ENCODE results near the gene ADA.

The ADA gene

DNA sequence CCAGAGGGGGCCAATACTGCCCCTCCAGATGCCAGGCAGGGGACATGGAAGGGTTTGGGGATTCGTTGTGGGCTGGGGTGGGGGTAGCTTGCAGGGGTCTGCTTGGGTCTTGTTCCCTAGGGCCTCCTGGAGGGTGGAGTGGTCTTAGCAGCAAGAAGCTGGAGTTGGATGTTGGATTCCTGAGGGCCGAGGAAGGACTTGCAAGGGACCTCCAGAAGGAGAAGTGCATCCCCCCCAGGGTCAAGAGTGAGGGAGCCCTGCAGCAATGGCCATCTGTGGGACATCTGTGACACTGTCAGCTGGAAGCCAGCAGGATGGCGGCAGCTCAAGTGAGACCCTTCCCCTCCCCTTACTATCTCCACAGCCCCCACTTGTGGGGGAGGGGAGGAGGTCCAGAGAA is 38.3 kb upstream of the ADA start:
- no peak overlapping the region for H3K4me3 ChIP-seq (ENCODE audit: low read depth, low read length)
- in situ Hi-C loops (cut with HindIII; ENCODE audit: low sequenced_read_pairs), result no loop called here
- TF ChIP-seq, protein P1, sequence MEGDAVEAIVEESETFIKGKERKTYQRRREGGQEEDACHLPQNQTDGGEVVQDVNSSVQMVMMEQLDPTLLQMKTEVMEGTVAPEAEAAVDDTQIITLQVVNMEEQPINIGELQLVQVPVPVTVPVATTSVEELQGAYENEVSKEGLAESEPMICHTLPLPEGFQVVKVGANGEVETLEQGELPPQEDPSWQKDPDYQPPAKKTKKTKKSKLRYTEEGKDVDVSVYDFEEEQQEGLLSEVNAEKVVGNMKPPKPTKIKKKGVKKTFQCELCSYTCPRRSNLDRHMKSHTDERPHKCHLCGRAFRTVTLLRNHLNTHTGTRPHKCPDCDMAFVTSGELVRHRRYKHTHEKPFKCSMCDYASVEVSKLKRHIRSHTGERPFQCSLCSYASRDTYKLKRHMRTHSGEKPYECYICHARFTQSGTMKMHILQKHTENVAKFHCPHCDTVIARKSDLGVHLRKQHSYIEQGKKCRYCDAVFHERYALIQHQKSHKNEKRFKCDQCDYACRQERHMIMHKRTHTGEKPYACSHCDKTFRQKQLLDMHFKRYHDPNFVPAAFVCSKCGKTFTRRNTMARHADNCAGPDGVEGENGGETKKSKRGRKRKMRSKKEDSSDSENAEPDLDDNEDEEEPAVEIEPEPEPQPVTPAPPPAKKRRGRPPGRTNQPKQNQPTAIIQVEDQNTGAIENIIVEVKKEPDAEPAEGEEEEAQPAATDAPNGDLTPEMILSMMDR (IDR thresholded peaks at IDR 0.05; ENCODE audit: low read depth, low read length), result no peak
- no peak for DNase-seq (ENCODE audit: low read depth, low spot score)

DNA sequence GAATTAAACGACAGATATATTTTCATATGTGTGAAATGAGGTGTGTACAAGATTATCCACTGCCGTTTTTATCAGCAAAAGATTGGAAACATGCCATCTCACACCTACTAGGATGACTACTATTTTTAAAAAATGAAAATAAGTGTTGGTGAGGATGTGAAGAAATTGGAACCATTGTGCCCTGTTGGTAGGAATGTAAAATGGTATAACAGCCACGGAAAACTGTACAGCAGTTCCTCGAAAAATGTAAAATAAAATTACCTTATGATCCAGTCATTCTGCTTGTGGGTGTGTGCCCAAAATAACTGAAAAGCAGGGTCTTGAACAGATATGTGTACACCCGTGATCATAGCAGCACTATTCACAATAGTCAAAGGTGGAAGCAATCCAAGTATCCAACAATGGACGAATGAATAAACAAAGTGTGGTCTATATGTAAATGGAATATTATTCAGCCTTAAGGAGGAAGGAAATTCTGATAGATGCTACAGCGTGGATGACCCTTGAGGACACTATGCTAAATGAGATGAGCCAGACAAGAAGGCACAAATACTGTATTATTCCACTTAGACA is 36.6 kb upstream of the ADA start:
- in situ Hi-C loops (cut with HindIII; ENCODE audit: low sequenced_read_pairs), result no loop called here
- TF ChIP-seq, protein P1 (IDR thresholded peaks at IDR 0.05; ENCODE audit: low read depth, low read length), result peak; percentile 12
- H3K4me3 ChIP-seq (ENCODE audit: low read depth, low read length), result no peak overlapping the region
- DNase-seq (ENCODE audit: low read depth, low spot score), result no peak

DNA sequence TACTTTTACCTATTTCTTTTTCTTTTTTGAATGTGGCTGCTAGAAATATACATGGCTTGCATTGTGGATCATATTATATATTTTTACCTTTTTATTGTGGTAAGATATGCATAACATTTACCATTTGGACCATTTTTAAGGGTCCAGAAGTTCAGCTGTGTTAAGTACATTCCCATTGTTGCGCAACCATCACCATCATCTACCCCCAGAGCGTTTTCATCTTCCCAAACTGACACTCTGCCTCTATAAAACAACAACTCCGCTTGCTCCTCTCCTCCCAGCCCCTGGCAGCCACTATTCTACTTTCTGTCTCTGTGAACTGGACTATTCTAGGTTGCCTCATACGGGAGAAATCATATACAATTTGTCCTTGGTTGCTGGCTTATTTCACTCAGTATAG is 35.4 kb upstream of the ADA start:
- H3K4me3 ChIP-seq (ENCODE audit: low read depth, low read length), result no peak overlapping the region
- in situ Hi-C loops (cut with HindIII; ENCODE audit: low sequenced_read_pairs), result no loop called here
- DNase-seq (ENCODE audit: low read depth, low spot score), result no peak
- TF ChIP-seq, protein P1 (IDR thresholded peaks at IDR 0.05; ENCODE audit: low read depth, low read length), result no peak

DNA sequence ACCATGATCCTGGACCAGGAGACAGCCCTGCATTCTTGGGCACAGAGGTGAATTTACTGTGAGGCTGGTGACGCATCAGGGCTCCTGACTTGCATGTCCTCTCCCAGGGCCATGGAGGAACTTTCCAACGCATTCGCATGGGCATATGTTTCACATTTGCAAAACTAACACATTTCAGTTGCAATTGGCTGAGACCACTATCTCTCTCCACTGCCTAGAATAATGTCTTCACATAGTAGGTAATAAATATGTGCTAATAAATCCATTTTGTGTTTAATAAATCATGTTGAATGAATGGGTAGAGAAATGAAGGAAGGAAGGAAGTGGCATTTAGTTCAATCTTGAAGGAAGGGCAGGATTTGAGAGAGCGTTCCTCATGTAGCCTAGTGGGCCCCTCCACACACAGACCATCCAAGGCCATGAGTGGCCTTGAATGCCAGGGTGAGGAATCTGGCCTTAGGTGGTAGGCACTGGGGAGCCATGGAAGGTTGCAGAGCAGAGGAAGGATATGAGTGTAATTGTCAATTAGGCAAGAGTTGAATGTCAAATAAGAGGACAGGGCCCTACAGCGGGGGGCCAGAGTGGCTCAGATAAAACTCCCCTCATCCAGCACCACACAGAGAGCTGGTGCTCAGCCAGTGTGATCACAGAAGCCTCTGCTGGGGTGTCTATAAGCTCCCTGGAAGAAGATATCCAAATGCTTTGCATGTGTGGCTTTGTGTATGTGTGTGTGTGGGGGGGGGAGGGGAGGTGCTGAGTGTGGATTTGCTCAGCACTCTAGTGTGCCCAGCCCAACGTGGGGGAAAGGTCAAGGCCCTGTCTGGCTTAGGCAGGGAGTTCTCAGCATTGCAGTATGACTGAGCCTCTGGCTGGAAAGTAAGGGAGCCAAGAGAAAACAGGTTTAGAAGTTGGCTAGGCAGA is 32.8 kb upstream of the ADA start:
- TF ChIP-seq, protein P1 (IDR thresholded peaks at IDR 0.05; ENCODE audit: low read depth, low read length), result no peak
- DNase-seq (ENCODE audit: low read depth, low spot score), result no peak
- no peak overlapping the region for H3K4me3 ChIP-seq (ENCODE audit: low read depth, low read length)
- in situ Hi-C loops (cut with HindIII; ENCODE audit: low sequenced_read_pairs), result no loop called here

DNA sequence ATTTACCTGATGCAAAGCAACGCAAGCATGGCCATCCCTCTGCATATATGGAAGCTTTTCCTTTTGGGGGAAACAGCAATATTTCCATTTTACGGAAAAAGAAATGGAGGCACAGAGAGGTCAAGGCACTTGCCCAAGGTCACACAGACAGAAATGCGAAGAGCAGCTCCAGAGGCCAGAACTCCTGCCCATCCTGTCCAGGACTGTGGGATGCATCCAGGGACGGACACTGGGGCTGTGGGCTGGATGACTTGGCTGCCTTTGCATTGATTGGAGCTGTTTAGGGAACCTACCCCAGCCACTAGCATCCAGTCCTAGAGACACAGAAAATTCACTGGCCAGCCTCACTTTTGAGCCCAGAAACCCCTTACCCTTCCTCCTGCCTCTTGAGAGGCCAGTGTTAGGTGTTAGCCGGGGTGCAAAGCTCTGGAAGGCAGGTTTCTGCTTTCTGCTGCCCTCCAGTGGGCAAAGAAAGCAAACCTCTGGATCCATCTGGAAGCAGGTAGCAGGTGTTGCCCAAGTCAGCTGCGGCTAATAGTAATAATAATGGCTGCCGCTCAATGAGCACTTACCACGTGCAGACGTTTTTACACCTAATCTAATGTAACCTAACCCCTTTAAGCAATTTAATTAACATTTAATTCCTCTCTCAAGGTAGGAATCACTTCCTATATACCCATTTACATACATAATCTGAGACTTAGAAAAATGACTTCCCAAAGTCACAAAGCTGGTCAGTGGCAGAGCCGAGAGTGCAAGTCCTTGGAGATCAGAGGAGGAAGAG is 32.0 kb upstream of the ADA start:
- no peak for DNase-seq (ENCODE audit: low read depth, low spot score)
- in situ Hi-C loops (cut with HindIII; ENCODE audit: low sequenced_read_pairs), result no loop called here
- TF ChIP-seq, protein P1 (IDR thresholded peaks at IDR 0.05; ENCODE audit: low read depth, low read length), result peak; percentile 60
- H3K4me3 ChIP-seq (ENCODE audit: low read depth, low read length), result no peak overlapping the region

DNA sequence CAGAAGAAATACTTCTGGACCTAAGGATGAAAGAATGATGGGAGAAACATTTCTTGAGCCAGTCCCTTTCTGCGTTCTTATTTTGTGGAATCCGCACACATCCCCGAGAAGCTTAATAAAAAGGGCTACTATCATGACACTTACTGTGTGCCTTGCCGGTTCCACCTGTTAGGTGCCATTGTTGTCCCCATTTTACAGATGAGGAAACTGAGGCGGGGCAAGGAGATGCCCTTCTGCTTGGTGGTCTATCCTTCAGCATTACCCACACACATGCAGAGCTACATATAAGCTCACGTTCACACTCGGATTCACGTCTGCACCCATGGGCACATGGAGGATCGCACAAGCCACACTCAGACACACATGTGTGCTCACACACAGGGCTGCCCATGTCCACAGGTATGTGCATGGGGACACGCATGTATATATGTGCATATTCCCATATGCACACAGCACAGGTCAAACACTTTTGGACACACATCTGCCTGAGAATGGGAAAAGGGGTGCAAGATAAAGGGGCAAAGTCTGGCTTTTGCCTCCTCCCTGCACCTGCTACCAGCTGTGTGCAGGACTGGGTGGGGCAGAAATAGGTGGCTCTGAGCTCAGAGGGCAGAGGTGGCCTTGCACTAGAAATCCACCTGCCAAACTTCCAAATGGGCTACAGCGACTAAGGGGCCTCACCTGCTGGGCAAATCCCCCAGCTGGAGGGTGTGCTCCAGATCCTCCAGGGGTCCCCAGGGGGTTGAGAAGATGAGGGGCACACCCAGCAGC is 30.5 kb upstream of the ADA start:
- no peak for DNase-seq (ENCODE audit: low read depth, low spot score)
- in situ Hi-C loops (cut with HindIII; ENCODE audit: low sequenced_read_pairs), result no loop called here
- no peak overlapping the region for H3K4me3 ChIP-seq (ENCODE audit: low read depth, low read length)
- TF ChIP-seq, protein P1 (IDR thresholded peaks at IDR 0.05; ENCODE audit: low read depth, low read length), result no peak

Data from astrocyte of the spinal cord (primary cell).